GM12872 (cell line): ENCODE measurements around the gene PTPRD.

ENCODE experiments used
- TF ChIP-seq, protein P1 (sequence below): IDR thresholded peaks from 3 replicates; pipeline ENCODE4 v1.5.1; 2011; ENCODE audit warnings: low read depth, mild to moderate bottlenecking, low read length, moderate library complexity; ENCODE audit not compliant: insufficient read depth

The PTPRD gene

DNA sequence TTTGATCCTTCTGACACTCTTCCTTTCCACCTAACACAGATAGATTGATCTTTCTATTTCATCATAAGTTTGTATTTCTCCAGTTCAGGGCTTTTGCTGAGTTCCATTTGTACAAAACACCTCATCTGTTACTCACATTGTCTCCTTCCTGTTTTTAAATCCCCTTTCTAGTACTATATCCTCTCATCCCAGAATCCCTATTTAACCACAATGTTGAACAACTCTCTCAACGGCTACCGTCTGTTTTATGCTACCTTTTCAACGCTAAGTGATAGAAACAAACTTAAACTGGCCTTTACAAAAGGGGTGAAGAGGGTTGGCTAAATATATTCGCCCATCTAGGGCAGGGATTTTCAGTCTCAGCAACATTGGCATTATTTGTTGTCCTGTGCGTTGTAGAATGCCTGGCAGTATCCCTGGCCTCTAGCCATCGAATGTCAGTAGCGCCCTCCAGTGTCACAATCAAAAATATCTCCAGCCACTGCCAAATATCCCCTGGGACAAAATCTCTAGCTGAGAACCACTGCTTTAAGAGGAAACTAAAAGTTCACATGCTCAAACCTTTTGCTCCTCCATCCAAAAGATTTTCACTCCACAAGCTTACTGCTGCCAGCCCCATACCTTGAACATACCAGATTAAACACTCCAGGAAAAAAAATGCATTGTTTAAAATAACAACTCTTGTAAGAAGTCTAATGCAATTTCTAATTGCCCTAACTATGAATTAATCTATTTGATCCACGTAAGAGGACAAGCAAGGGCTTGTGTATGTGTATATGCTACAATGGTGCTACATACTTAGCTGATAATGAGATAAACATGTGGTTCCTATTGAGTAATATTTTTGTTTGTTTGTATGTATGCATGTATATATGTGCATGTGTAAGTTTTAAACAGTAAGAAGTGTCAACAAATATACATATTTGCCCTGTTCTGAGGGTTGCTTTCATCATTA lies 344.0 kb downstream of the PTPRD start:
- TF ChIP-seq, protein P1, sequence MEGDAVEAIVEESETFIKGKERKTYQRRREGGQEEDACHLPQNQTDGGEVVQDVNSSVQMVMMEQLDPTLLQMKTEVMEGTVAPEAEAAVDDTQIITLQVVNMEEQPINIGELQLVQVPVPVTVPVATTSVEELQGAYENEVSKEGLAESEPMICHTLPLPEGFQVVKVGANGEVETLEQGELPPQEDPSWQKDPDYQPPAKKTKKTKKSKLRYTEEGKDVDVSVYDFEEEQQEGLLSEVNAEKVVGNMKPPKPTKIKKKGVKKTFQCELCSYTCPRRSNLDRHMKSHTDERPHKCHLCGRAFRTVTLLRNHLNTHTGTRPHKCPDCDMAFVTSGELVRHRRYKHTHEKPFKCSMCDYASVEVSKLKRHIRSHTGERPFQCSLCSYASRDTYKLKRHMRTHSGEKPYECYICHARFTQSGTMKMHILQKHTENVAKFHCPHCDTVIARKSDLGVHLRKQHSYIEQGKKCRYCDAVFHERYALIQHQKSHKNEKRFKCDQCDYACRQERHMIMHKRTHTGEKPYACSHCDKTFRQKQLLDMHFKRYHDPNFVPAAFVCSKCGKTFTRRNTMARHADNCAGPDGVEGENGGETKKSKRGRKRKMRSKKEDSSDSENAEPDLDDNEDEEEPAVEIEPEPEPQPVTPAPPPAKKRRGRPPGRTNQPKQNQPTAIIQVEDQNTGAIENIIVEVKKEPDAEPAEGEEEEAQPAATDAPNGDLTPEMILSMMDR, result peak; percentile 69

DNA sequence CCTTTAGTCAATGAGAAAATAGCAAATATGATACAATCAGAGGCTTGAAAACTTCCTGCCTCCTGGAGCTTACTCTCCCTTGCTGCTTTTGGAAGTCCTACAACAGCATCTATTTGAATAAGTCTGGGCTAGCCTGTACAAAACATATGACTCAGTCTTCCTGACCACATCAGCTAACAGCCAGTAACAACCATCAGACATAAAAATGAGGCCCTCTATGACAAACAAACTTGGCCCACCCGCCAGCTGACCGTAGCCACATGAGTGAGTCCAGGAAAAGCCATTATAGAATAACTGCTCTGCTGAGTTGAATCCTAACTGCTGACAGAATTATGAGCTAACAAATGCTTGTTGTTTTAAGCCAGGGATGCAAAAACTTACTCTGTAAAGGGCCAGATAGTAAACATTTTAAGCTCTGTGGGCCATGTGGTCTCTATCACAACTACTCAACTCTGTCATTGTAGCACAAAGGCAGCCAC lies 347.6 kb downstream of the PTPRD start:
- TF ChIP-seq, protein P1, result no peak

DNA sequence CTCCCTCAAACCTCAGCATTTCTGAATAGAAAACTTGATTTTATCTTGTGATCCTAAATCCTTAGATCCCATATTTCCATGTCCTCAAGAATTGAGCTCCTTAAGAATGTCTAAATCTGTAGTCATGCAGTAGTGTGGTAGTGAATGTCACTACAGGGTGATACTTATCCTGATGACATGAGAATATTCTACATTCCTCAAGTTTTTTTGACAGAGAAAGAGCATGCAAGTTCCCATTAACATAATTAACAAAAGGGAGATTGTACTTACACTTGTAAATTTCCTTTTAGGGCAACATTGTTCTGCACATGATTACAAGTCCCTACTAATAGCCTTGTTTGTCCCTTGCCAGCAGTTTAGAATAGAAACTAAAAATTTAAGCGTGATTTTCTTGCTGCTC lies 352.3 kb downstream of the PTPRD start:
- TF ChIP-seq, protein P1, result no peak

DNA sequence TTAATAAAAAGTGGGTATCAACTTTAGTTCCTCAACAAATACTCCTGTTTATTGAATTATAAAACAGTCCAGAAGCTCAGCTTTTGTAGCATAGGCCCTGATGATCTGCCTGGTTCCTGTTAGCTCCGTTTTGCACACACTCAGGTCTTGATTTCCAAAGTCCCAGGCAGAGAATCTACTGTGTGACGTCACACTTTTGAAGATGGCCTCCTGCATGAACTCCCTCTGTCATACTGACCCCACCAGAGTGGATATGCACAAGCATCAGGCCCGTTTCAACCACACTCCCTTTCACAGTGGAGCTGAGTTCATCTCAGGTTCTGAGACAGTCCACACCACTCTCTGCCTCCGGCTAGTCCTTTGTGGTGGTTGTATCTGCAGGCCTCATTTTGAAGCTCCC lies 353.1 kb downstream of the PTPRD start:
- TF ChIP-seq, protein P1, result no peak

DNA sequence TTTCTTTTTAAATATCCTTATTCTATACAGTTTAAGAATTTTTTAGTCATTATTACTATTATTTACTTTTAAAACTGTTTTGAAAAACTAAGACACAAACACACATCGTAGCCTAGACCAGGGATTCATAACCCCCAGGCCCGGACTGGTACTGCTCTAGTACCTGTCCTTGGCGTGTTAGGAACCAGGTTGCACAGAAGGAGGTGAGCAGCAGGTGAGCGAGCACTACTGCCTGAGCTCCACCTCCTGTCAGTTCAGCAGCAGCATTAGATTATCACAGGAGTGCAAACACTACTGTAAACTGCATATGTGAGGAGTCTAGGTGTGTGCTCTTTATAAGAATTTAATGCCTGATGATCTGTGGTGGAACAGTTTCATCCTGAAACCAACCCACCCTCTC lies 357.0 kb downstream of the PTPRD start:
- TF ChIP-seq, protein P1, result no peak

DNA sequence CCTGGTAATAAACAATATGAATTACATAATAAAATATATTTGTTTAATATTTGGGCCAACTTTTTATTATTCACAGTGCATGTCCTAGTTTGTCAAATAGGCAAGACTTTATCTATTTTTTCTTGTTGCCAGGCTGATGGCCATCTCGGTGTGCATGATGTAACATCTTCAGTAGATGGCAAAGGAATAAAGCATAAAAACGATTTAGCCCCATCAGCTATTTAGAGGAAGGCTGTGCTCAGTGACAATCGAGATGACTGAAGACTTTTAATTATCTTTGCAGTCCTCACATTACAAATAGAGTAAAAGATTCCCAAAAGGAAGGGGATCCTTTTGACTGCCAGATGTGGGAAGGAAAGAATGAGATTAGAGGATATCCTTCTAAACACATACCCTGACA lies 358.5 kb downstream of the PTPRD start:
- TF ChIP-seq, protein P1, result no peak

DNA sequence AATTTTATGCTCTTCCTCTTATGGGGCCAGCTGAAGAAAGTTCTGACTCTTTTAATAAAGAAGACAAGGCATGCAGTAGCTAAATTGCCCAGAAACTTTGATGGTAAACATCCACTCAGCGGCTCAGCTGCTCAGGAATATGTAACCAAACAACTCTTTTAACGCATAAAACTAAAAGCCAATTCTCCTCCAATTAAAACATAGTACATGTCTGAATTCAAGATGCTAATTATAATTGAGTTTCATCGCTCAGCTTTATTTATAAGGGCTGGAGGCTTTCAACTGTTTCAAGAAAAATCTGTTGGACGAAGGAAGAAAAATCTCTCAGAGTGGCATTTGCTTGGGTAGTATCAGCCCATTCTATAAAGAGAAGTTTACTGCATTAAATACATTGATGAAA lies 359.5 kb downstream of the PTPRD start:
- TF ChIP-seq, protein P1, result no peak
